GM19372 (cell line): ENCODE measurements around the gene ELOA.

ENCODE experiments used
- ATAC-seq: cut with Tn5 transposase; IDR thresholded peaks from one replicate; pipeline ENCODE4 v1.9.1; 2021; ENCODE audit warnings: mild to moderate bottlenecking, low read depth, moderate library complexity; ENCODE audit not compliant: unreplicated experiment

Gene ELOA

GRCh38 chr1:23743287-23744152, at the start of gene ELOA:
Gene ELOA, plus strand, starts transcription at chr1:23743471. Its CDS starts 33 bp downstream, at chr1:23743504.
- ATAC-seq, result peak; percentile 60

GRCh38 chr1:23693599-23693998, 49.7 kb upstream of the ELOA start:
- no peak for ATAC-seq

GRCh38 chr1:23694371-23694770, 48.9 kb upstream of the ELOA start:
- ATAC-seq, result no peak

- no peak for ATAC-seq
Measured at GRCh38 chr1:23695667-23696066, 47.6 kb upstream of the ELOA start.

GRCh38 chr1:23696335-23696989, 46.8 kb upstream of the ELOA start:
- ATAC-seq, result no peak

- ATAC-seq, result no peak
Measured at GRCh38 chr1:23698466-23698865, 44.8 kb upstream of the ELOA start.

GRCh38 chr1:23699280-23700179, 43.7 kb upstream of the ELOA start:
- ATAC-seq, result no peak

GRCh38 chr1:23701310-23701709, 42.0 kb upstream of the ELOA start:
- no peak for ATAC-seq

GRCh38 chr1:23701996-23702395, 41.3 kb upstream of the ELOA start:
- no peak for ATAC-seq

- no peak for ATAC-seq
Measured at GRCh38 chr1:23704834-23705495, 38.3 kb upstream of the ELOA start.

- no peak for ATAC-seq
Measured at GRCh38 chr1:23709229-23709628, 34.0 kb upstream of the ELOA start.

GRCh38 chr1:23718482-23718881, 24.8 kb upstream of the ELOA start:
- no peak for ATAC-seq

GRCh38 chr1:23719162-23719820, 24.0 kb upstream of the ELOA start:
- ATAC-seq, result no peak

- ATAC-seq, result peak; percentile 51
Measured at GRCh38 chr1:23720256-23720995, 22.8 kb upstream of the ELOA start.

GRCh38 chr1:23722652-23723051, 20.6 kb upstream of the ELOA start:
- ATAC-seq, result no peak

- no peak for ATAC-seq
Measured at GRCh38 chr1:23726686-23727085, 16.6 kb upstream of the ELOA start.

GRCh38 chr1:23727362-23727811, 15.9 kb upstream of the ELOA start:
- ATAC-seq, result no peak

GRCh38 chr1:23732363-23733224, 10.7 kb upstream of the ELOA start:
- no peak for ATAC-seq
